Subcutaneous abdominal adipose tissue (tissue), 5 donors: Measurements from ENCODE around the gene VIL1.

ENCODE experiments used
- H3K27ac ChIP-seq: one replicate; pipeline ENCODE4 v1.7.0; 2013; ENCODE audit warnings: low read depth, mild to moderate bottlenecking, inconsistent platforms, low read length, moderate library complexity
- H3K27me3 ChIP-seq, 5 donors: one replicate each; pipeline ENCODE4 v1.7.0; 2013; ENCODE audit warnings: low read length in 5 of 5, inconsistent platforms in 1 of 5; ENCODE audit not compliant: control insufficient read depth in 5 of 5, insufficient read depth in 4 of 5
- H3K36me3 ChIP-seq, 5 donors: one replicate each; pipeline ENCODE4 v1.7.0; 2013; ENCODE audit warnings: low read length in 5 of 5; ENCODE audit not compliant: control insufficient read depth in 5 of 5, insufficient read depth in 5 of 5
- H3K4me1 ChIP-seq, 5 donors: one replicate each; pipeline ENCODE4 v1.7.0; 2013; ENCODE audit warnings: low read length in 5 of 5, mild to moderate bottlenecking in 3 of 5, moderate library complexity in 1 of 5; ENCODE audit not compliant: control insufficient read depth in 5 of 5, insufficient read depth in 5 of 5
- H3K4me3 ChIP-seq, 5 donors: one replicate each; pipeline ENCODE4 v1.7.0; 2013; ENCODE audit warnings: low read length in 5 of 5, low read depth in 1 of 5
- H3K9ac ChIP-seq, 5 donors: one replicate each; pipeline ENCODE4 v1.7.0; 2013; ENCODE audit warnings: low read length in 5 of 5, mild to moderate bottlenecking in 4 of 5, moderate library complexity in 3 of 5
- H3K9me3 ChIP-seq, 5 donors: one replicate each; pipeline ENCODE4 v1.7.0; 2013; ENCODE audit warnings: low read length in 5 of 5; ENCODE audit not compliant: control insufficient read depth in 5 of 5
- donor health status: healthy.
- donor health status: healthy.
- donor health status: healthy.
- donor health status: healthy.
- donor health status: healthy.

Gene VIL1

DNA sequence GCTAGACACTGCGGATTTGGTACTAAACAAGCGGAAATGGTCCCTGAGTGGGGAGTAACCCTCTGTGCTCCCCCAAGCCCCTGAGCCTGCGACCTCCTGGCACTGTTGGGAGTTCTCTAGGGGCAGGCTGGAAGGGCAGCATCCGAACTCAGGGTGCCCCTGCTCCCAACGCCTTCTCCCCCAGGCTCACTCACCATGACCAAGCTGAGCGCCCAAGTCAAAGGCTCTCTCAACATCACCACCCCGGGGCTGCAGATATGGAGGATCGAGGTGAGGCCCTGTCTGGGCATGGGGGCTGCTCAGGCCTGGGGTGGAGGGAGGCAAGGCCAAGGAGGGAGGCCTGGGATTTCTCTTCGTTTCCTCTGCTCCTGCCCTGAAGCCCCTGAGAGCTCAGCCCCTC lies 4.7 kb downstream of the VIL1 start:
- Histone ChIP-seq H3K4me3 (no peak overlapping the region), H3K27ac (no peak overlapping the region), H3K9me3 (no peaks in the 10 kb centered on the region), H3K36me3 (no peaks in the 10 kb centered on the region), H3K4me1 (no peaks in the 10 kb centered on the region), H3K27me3 (peaks cover 0 to 10% (median 3%) of the 10 kb centered on the region in 5 donors), H3K9ac (no peak overlapping the region)

DNA sequence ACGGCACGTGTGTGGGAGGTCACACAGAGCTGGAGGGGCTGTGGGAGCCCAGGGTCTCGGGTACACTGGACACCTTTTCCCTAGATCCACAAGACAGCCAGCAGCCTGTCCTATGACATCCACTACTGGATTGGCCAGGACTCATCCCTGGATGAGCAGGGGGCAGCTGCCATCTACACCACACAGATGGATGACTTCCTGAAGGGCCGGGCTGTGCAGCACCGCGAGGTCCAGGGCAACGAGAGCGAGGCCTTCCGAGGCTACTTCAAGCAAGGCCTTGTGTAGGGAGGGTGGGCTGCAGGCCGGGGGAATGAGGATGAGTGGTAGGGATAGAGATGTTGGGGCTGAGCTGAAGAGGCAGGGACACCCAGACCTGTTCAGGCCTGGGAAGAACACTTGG lies 6.6 kb downstream of the VIL1 start:
- no peak overlapping the region for H3K4me3 ChIP-seq
- H3K4me1 ChIP-seq, result no peaks in the 10 kb centered on the region
- no peak overlapping the region for H3K9ac ChIP-seq
- peaks cover 0 to 4% (median 0%) of the 10 kb centered on the region in 5 donors for H3K27me3 ChIP-seq
- no peak overlapping the region for H3K27ac ChIP-seq
- H3K9me3 ChIP-seq, result no peaks in the 10 kb centered on the region
- H3K36me3 ChIP-seq, result no peaks in the 10 kb centered on the region

DNA sequence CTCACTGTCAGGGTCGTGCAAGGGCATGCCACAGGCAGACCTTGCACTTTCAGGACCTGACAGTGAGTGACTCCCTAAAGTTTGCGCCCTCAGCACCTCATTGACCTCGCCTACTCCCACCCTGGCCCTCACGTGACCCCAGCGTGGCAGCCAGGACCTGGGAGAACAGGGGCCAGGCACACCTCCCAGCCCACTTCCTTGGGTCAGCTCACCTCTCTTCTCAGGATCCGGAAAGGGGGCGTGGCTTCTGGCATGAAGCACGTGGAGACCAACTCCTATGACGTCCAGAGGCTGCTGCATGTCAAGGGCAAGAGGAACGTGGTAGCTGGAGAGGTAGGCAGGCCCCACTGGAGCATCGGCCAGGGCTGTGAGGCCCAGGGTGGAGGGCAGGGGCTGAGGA lies 8.8 kb downstream of the VIL1 start:
- Histone ChIP-seq H3K4me1 (no peaks in the 10 kb centered on the region), H3K4me3 (no peak overlapping the region), H3K9me3 (no peaks in the 10 kb centered on the region), H3K27ac (no peak overlapping the region), H3K36me3 (no peaks in the 10 kb centered on the region), H3K9ac (no peak overlapping the region), H3K27me3 (peaks cover 0 to 4% (median 0%) of the 10 kb centered on the region in 5 donors)

DNA sequence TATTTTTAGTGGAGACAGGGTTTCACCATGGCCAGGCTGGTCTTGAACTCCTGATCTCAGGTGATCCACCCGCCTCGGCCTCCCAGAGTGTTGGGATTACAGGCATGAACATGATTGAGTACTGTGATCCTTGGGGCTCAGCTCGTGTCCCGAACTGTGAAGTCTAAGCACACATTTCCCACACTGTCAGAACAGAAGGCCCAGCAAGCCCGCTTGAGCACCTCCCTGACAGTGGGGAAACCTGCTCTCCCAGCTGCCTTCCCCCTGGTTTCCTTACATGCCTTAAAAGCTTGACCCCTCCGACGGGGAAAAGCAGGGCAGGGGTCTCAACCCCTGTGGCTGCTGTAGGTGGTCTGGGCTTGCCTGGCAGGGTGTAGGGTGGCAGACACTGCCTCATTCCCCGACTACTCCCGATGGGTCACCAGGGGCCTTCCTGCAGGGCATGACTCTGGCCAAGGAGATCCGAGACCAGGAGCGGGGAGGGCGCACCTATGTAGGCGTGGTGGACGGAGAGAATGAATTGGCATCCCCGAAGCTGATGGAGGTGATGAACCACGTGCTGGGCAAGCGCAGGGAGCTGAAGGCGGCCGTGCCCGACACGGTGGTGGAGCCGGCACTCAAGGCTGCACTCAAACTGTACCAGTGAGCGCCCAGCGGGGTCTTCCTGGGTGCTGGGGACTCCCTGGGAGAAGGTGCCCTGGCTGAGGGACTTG lies 10.1 kb downstream of the VIL1 start:
- H3K4me1 ChIP-seq, result no peaks in the 10 kb centered on the region
- peaks cover 0 to 4% (median 0%) of the 10 kb centered on the region in 5 donors for H3K27me3 ChIP-seq
- H3K36me3 ChIP-seq, result no peaks in the 10 kb centered on the region
- no peaks in the 10 kb centered on the region for H3K9me3 ChIP-seq
- no peak overlapping the region for H3K27ac ChIP-seq
- H3K9ac ChIP-seq, result no peak overlapping the region
- no peak overlapping the region for H3K4me3 ChIP-seq

DNA sequence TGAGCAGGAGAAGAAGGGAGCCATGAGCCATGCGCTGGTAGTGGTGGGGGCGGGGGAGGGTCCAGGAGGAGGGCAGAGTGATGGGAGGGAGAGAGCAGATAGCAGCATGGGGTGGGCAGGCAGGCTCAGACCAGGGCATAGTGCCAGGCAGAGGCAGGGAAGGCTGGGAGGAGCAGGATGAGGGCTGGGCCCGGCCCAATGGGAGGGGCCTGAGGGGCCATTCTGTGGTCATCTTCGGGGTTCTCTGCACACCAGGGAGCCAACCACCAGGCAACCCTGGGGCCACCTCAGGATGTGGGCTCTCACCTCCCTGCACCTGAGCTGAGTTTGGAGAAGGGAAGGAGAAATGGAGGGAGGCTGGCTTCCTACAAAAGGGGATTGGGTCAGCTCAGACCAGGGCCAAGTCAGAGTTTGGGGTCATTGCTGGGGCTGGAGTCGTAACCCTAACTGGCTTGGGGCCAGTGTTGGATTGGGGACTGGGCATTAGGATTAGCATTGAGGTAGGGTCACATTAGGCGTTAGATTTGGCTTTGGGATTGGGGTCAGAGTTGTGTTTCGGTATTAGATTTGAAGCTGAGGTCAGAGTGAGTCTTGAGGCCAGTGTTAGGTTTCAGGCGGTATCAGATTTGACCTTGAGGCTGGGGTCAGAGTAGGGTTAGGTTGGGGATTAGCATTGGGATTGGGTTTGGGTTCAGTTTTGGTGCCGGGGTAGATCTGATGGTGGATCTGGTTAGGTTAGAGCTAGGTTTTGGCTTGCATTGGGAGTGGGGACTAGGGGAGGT lies 11.2 kb downstream of the VIL1 start:
- Histone ChIP-seq H3K27ac (no peak overlapping the region), H3K9ac (no peak overlapping the region), H3K4me3 (no peak overlapping the region), H3K4me1 (no peaks in the 10 kb centered on the region), H3K36me3 (no peaks in the 10 kb centered on the region), H3K27me3 (peaks cover 0 to 4% (median 0%) of the 10 kb centered on the region in 5 donors), H3K9me3 (no peaks in the 10 kb centered on the region)

DNA sequence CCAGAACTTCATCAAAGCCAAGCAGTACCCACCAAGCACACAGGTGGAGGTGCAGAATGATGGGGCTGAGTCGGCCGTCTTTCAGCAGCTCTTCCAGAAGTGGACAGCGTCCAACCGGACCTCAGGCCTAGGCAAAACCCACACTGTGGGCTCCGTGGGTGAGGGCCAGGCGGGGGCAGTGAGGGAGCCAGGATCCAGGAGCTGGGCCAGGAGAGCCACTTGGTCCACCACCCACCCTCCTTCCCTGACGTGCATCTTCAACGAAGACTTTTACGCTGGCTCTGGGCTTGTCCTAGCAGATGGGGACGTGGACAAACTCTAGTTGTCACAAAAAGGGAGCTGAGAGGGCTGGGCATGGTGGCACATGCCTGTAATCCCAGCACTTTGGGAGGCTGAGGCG lies 11.8 kb downstream of the VIL1 start:
- Histone ChIP-seq H3K27me3 (peaks cover 0 to 4% (median 0%) of the 10 kb centered on the region in 5 donors), H3K36me3 (no peaks in the 10 kb centered on the region), H3K9me3 (no peaks in the 10 kb centered on the region), H3K4me3 (no peak overlapping the region), H3K9ac (no peak overlapping the region), H3K4me1 (no peaks in the 10 kb centered on the region), H3K27ac (no peak overlapping the region)

DNA sequence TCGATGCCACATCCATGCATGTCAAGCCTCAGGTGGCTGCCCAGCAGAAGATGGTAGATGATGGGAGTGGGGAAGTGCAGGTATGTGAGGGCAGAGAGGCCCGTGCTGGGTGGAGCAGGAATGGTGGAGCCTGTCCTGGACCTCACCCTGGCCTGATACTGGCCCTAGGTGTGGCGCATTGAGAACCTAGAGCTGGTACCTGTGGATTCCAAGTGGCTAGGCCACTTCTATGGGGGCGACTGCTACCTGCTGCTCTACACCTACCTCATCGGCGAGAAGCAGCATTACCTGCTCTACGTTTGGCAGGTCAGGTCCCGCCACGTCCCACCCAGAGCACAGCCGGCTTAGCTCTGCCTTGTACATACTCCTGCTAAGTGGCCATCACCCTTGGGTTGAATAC lies 13.0 kb downstream of the VIL1 start:
- Histone ChIP-seq H3K9ac (no peak overlapping the region), H3K27ac (no peak overlapping the region), H3K4me1 (no peaks in the 10 kb centered on the region), H3K27me3 (peaks cover 0 to 4% (median 0%) of the 10 kb centered on the region in 5 donors), H3K9me3 (no peaks in the 10 kb centered on the region), H3K4me3 (no peak overlapping the region), H3K36me3 (no peaks in the 10 kb centered on the region)

DNA sequence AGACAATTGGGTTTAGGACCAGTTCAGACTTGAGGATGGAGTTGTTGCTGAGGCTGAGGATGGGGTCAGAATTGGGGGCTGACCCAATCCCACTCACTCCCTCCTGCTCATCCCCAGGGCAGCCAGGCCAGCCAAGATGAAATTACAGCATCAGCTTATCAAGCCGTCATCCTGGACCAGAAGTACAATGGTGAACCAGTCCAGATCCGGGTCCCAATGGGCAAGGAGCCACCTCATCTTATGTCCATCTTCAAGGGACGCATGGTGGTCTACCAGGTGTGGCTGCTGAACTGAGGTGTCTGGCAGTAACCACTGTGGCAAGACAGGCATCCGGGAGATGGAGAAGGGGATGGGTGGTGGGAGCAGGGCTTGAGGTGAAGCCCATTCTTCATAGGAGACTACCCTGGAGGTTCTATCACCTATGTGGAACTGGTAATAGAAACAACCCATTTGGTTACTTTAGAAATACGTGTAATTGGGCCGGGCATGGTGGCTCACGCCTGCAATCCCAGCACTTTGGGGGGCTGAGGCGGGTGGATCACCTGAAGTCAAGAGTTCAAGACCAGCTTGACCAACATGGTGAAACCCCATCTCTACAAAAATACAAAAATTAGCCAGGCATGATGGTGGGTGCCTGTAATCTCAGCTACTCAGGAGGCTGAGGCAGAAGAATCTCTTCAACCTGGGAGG lies 13.9 kb downstream of the VIL1 start:
- H3K4me1 ChIP-seq, result no peaks in the 10 kb centered on the region
- H3K9me3 ChIP-seq, result no peaks in the 10 kb centered on the region
- no peak overlapping the region for H3K4me3 ChIP-seq
- H3K27ac ChIP-seq, result no peak overlapping the region
- H3K9ac ChIP-seq, result no peak overlapping the region
- H3K36me3 ChIP-seq, result no peaks in the 10 kb centered on the region
- peaks cover 0 to 4% (median 0%) of the 10 kb centered on the region in 5 donors for H3K27me3 ChIP-seq

DNA sequence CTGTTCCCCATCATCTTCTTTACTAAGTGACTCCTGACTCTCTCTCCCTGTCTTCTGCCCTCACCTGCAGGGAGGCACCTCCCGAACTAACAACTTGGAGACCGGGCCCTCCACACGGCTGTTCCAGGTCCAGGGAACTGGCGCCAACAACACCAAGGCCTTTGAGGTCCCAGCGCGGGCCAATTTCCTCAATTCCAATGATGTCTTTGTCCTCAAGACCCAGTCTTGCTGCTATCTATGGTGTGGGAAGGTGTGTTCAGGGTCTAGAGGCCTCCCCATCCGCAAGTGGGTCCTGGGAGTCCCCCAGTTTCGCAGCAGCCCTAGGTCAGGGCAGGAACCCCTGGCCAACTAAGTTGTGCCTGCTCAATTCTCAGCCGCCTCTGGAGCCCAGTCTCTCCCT lies 15.5 kb downstream of the VIL1 start:
- H3K27ac ChIP-seq, result no peak overlapping the region
- no peak overlapping the region for H3K9ac ChIP-seq
- no peak overlapping the region for H3K4me3 ChIP-seq
- H3K9me3 ChIP-seq, result no peaks in the 10 kb centered on the region
- H3K27me3 ChIP-seq, result peaks cover 0 to 4% (median 0%) of the 10 kb centered on the region in 5 donors
- H3K4me1 ChIP-seq, result peaks cover 0 to 4% (median 0%) of the 10 kb centered on the region in 5 donors
- no peaks in the 10 kb centered on the region for H3K36me3 ChIP-seq
